Stimulated activated CD8-positive, alpha-beta memory T cell treated with anti-CD3 and anti-CD28 coated beads, Interleukin-7, amount 100 ng/mL, for 48 hours (primary cell): ENCODE data around the gene OR8G1.
"Not testable (repeated sequence)": the region's sequence is repeated elsewhere in the genome, so short reads cannot be mapped to it uniquely, and the experiment has no call there.

ENCODE experiments used
- DNase-seq, 2 donors: peaks; one replicate each; pipeline ENCODE4 v3.0.0-alpha.2; 2020; ENCODE audit warnings: low read depth in 1 of 2; ENCODE audit errors: extremely low read depth in 1 of 2

OR8G1 gene, protein sequence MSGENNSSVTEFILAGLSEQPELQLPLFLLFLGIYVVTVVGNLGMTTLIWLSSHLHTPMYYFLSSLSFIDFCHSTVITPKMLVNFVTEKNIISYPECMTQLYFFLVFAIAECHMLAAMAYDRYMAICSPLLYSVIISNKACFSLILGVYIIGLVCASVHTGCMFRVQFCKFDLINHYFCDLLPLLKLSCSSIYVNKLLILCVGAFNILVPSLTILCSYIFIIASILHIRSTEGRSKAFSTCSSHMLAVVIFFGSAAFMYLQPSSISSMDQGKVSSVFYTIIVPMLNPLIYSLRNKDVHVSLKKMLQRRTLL

DNA sequence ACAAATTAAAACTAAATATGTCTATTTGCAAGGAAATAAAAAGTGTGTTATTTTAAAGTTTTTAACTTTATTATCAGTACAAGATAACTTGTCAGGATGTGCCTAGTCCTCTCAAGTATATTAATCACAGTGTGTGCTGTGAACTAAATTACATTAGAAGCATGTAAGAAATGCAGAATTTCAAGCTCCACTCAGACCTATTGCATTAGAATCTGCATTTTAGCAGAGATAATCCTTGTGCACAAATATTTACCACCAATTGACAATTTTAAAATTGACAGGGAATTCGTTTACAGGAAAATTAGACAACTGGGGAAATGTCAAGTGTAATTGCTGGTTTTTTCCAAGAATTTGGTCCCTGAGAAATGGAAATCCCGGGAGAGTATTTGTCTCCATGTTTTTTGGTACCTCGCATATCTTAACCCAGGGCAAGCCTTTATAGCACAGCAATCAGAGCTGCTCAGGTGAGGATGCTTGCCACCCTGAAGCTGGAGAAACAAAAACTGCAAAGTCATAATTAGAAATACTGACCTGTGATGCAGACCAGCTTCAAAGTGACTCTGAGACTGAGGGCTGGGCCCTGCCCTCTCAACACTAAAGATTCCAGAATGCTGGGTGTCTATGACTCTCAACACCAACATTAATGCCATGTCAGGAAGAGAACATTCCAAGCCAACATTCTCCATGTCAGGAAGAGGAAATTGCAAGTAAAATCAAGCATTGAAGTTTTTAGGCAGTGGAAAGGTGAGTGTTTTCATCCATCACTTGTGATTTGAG is at the start of gene OR8G1:
Gene OR8G1 (plus strand): TSS at position 475 of the 777 bp plus-strand sequence. CDS start 8,581 bp downstream, outside the sequence.
- DNase-seq: no peak

DNA sequence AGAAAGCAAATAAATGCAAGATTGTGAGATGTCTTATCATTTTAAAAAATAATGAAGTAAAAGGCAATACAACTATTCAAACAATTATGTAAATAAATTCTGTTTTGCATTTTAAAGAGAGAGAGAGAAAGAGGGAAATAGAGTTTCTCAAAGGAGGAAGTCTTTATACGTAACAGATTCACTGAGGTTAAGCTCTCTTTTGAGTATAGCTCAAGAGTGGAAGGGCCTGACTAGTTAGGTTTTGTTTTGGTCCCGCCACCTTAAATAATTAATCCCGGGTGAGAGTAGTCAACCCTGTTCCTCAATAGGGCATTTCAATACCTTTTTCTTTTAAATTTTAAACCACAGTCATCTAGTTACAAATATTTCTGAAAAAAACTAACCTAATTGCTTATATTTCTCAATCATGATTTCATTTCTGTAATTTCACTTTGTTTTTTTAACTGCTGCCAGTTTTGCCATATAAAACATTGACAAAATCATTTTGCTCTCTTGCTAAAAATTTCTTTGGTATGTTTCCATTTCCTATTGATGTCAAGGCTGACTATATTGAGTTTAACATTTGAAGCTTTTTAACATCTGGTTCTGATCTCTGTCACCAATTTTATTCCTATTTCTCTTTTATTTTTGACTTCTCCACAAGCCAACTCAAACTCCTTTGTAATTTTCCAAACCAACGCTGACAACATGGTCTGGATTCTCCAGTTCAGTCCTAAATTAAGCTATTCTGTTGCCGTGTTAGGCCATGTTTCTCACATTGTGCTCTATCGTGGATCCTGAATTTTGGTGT is 47.5 kb upstream of the OR8G1 start:
- no peak for DNase-seq

DNA sequence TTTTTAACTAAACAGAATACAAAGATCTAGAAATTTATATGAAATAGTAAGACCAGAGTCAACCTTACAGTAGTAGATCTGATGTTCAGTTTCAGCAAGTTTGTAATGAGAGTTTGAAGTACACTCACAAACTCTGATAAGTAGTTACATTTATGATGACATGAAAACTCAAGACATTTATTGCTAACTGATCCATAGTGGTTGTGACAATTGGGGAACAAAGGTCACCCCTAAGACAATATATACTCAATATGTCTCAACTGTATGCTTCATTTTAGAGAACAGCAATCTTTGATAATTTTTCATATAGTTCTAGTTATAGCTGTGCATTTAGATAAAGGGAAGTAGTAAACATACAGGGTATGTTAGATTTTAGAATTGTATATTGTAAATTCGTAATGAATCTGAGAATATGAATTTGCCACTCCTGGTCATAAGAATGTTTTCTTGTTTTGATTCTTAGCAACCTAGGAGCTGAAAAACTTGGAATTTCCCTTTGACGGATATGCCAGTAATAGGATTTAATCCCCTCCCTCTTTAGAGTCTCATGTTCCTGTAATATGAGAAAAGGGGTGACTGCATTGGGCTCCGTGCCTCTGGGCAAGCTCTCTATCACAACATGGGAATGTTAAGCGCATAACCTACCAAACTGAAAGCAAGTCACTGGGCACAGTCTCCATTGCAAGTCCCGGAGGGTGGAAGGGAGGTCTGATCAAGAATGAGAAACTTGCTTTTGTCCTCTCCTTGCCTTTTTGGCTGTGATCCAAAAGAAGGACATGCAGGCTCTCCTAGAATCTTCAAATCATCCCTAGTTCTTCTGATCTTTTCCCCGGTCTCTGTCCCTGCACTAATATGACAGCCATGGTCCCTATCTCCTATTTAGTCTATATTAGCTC is 46.4 kb upstream of the OR8G1 start:
- DNase-seq: no peak

DNA sequence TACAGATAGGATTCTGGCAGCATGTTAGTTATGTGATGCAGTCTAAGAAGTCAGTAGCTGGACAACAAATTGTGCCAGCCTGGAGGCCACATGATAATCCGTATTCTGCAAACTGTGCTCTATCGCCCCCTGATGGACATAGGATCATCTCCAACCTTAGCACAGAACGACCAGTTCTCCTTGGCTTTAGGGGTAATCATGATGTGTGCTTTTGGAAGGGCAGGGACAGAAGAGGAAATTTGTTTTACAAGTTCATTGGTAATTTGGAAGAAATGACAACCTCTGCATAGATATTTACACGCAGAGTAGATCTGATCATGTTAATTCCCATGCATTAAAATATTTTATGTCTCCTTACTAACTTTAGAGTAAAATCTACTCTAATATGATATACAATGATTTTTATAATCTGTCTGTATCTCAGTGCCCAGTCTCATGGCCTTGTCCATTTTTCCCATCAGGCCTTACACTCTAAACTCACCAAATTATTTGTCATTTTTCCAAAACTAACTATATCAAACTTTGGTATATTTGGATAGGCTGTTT is 45.6 kb upstream of the OR8G1 start:
- DNase-seq: peak in 1 of 2 donors; percentile 9

DNA sequence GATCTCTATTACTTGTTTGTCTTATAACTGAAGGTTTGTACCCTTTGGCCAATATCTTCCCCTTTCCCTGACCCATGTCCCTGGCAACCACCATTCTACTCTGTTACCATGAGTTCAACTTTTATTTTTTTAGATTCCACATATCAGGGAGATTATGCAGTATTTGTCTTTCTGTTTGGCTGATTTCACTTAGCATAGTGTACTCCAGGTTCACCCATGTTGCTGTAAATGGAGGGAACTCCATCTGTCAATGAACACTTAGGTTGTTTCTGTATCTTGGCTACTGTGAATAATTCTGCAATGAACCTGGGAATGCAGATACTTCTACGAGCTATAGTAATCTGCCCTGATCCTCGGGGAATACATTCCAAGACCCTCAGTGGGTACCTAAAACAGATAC is 42.9 kb upstream of the OR8G1 start:
- no peak for DNase-seq

DNA sequence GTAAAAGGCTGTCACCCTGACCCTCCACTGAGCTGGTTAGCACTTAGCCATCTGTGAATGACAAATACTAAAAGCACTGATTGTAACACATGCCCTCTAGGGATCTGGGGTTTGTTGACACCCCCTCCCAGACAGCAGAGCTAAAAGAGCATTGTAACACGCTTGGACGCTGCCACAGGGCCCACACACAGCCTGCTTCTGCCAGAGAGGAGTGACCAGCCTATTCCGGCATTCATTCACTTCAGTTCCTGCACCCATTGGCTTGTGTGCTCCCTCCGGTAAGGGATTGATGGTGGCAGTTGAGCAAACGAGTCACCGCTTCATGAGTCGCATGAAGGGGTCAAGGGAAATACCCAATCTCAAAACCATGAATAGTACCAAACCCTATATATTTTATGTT is 42.0 kb upstream of the OR8G1 start:
- no peak for DNase-seq

DNA sequence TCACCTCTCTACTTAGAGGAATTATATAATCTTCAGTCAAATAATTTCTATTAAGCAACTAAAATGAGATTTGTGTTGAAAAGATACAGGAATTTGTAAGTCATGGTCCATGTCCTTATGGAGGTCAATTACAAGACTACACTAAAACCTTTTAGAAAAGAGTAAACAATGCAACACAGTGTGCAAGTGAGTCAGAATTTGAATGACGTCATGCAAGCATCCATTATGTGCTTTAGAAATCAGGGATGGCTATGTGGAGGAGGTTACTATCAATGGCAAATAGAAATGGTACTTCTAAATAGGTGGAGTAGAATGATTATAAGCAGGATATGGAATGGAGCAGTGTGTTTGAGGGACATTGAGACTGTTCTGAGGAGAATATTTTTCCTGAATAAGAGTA is 41.2 kb upstream of the OR8G1 start:
- DNase-seq: no peak

DNA sequence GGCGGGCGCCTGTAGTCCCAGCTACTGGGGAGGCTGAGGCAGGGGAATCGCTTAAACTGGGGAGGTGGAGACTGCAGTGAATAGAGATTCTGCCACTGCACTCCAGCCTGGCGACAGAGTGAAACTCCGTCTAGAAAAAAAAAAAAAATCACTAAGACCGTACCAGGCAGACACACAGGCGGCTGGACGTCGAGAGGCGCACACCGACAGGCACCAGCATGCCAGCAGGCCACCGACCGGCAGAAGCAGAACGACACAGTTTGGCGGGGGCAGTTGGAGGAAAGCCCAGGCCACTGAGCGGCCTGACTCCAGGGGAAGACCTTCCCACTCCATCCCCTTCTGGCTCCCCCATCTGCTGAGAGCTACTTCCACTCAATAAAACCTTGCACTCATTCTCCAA is 40.2 kb upstream of the OR8G1 start:
- DNase-seq: no peak

DNA sequence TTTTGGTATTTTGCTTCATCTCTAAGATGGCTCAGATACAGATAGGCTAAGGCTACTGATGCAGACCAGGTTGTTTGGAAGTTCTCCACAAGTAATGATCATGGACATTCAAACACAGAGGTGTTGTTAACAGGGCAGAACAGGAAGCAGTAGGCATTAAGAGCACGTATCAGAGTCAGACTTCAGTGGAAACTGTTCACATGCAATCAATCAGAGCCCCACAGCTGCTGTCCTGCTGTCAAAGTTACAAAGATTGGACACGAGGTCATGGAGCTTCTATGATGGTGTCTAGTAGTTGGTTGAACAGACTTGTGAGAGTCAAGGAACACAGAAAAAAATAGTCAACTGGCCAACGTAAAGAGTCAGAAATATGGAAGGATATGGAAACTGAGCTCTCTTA is 37.9 kb upstream of the OR8G1 start:
- no peak for DNase-seq

DNA sequence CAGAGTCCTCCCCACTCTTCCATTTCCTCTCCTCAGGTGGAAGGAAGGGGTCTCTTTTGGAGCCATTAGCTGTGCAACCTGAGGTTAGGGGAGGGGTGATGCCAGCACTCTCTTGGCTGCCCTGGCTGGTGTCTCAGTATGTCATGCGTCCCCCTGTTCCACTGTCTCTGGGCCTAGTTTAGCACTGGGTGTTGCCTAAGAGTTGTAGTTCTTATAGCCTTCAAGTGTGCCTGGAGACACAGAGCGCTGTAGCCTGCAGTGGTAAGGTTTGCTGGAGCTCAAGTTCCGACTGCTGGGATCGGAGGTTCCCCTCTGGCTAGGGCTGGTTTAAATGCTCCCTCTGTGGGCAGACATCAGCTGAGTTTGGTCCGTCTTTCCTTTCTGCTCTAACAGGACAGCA is 36.9 kb upstream of the OR8G1 start:
- DNase-seq: no peak

DNA sequence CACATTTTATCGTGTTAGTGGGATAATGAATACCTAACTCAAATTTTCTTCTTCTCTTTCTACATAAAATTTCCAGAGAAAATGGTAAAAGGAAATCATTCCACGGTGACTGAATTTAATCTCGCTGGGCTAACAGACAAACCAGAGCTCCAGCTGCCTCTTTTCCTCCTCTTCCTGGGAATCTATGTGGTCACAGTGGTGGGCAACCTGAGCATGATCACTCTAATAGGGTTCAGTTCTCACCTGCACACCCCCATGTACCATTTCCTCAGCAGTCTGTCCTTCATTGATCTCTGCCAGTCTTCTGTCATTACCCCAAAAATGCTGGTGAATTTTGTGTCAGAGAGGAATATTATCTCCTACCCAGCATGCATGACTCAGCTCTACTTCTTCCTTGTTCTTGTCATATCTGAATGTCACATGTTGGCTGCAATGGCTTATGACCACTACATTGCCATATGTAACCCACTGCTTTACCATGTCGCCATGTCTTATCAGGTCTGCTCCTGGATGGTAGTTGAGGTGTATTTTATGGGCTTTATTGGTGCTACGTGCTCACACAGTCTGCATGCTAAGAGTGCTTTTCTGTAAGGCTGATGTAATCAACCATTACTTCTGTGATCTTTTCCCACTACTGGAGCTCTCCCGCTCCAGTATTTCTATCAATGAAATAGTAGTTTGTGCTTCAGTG is 33.6 kb upstream of the OR8G1 start:
- no peak for DNase-seq

DNA sequence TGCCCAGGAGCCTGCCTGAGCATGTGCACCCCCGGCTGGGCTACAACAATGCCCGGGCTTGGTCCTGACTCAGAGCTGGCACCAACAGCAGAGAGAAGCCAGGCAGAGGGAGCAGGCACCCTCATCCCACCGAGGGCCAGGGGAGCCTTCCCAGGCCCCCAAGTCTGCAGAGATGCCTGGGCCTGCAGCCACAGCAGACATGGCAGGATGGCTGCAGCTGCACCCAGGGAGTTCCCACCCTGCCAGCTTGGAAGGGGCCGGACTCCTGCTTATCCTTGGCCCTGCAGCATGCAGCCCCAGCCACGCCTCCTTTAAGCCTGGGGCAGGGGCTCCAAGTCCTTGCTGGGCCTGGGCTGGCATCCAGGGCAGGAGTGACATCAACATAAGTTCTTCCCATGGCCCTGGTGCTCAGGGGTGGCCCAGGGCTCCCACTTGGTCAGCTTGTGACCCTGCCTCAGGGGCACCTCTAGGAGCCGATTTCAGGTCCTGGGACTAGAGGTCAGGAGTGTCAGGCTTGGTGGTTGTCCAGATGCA is 31.0 kb upstream of the OR8G1 start:
- no peak for DNase-seq

DNA sequence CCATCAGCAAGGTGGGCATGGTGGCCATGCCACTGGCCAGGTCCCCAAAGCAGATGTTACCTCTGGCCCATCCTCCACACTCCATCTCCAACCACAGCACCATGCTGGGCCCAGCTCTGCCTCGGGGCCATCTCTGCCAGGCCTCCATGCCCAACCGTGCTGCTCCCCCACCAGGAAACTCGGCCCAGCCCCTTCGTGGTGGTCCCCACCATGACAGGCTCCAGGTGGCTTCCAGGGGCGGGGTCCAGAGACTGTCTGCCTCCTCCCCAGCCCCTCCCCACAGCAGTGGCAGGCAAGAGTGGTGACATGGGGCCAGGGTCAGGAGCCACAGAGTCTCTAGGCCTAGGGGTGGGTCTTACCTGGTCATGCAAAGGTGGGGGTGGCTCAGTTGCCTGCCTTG is 30.5 kb upstream of the OR8G1 start:
- no peak for DNase-seq

DNA sequence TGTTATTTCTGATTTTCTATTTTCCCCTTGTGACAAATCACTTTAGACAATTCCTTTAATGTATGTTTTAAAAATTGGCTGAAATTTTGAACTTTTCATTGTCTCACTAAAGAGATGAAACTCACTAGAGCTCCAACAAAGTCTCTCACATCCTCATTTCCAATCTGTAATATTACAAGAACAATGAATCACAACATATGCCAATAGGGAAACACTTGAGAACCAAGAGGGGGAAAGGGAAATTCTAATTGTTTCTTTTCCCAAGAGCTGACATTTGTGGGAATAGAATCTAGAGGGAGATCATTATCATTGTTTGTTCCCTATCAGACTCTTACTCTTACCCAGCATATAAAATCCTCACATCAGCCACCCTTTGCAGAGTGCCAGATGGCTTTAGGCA is 29.6 kb upstream of the OR8G1 start:
- DNase-seq: no peak

DNA sequence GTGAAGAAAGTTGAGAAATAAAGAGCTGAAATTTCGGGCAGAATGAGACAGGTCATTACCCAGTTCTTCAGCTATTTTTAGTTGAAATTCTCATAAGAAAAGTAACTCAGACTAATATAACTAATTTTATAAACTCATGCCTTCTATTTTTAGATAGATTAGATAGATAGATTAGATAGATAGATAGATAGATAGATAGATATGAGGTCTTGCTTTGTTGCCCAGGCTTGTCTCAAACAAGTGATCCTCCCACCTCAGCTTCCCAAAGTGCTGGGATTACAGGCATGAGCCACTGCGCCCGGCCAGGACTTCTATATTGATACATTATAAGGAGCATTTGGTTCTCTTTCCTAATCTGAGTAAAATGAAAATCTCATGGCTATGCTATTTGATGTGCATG is 26.9 kb upstream of the OR8G1 start:
- no peak for DNase-seq

DNA sequence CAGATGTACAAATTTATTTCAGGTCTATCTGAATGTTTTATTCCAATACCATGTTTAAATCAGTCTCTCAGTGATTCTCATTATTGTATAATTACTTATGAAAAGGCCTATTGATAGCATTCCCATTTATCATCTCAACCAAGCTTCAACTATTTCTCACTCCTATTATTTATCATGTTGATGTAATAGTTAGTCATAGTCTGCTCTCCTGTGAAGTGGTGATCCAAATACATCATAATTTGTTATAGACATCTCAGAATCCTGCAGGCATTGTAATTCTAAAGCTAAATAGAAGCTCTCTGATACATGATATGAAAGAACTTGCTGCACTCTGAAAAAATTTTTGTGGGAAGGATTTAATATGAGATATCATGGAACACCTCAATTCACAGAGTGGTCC is 21.8 kb upstream of the OR8G1 start:
- DNase-seq: no peak

DNA sequence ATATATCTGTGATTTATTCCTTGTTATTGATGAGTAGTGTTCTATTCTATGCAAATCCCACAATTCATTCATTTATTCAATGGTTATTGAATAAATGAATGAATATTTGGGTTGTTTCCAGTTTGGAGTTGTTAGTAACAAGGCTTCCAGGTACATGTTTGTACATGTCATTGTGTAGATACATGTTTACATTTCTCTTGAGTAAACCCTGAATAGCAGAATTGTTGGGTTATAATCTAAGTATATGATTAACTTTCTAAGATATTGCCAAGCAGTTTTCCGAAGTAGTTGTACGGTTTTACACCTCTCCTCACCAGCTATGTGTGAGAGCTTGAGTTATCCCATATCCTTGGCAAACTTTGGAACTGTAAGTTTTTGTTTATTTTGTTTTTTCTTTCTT is 18.5 kb upstream of the OR8G1 start:
- no peak for DNase-seq

DNA sequence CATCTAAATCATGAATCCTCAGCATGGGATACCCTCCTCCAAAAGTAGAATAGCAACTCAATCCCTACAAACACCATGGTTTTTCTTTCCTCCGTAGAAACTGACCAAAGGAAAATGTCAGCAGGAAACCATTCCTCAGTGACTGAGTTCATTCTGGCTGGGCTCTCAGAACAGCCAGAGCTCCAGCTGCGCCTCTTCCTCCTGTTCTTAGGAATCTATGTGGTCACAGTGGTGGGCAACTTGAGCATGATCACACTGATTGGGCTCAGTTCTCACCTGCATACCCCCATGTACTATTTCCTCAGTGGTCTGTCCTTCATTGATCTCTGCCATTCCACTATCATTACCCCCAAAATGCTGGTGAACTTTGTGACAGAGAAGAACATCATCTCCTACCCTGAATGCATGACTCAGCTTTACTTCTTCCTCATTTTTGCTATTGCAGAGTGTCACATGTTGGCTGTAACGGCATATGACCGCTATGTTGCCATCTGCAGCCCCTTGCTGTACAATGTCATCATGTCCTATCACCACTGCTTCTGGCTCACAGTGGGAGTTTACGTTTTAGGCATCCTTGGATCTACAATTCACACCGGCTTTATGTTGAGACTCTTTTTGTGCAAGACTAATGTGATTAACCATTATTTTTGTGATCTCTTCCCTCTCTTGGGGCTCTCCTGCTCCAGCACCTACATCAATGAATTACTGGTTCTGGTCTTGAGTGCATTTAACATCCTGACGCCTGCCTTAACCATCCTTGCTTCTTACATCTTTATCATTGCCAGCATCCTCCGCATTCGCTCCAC is 16.1 kb upstream of the OR8G1 start:
- DNase-seq: not testable (repeated sequence)

DNA sequence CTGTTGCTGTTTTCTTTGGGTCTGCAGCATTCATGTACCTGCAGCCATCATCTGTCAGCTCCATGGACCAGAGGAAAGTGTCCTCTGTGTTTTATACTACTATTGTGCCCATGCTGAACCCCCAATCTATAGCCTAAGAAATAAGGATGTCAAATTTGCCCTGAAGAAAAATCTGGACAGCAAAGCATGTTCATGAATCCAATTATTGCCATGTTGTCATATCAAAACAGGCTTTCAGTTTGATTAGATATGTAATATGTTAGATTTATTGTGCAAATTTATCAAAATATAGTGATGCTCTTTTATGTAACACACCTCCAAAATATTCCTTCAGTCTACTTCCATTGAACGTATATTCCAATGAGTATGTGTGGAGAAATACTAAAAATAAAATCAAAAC is 15.4 kb upstream of the OR8G1 start:
- no peak for DNase-seq
